HCT116 (cell line): ENCODE measurements around the gene DNAJC16. TPM values are rescaled to one million over a fixed set of nuclear protein-coding genes. Genes with fewer than 3 reads are reported as not detected.

Experiments
- ATAC-seq: fragments of 200-7000 bp; cut with Tn5 transposase; 2 replicates; pipeline ENCODE4 v1.9.1; 2020; ENCODE audit warnings: mild to moderate bottlenecking, moderate library complexity
- BruUV-seq: library from RNA; stranded (reverse); fragments of 400-500 nt; replicated peaks from 2 replicates; lab custom pipeline; 2021; lab: Mats Ljungman, UMichigan
- CTCF ChIA-PET: fragments of 300-600 bp; sonication (Branson Sonifier 250); formaldehyde crosslinking; loops from one replicate; lab custom pipeline; 2021; ENCODE audit warnings: antibody characterized with exemption; lab: Charles Lee
- POLR2A ChIA-PET: fragments of 300-600, 350-600 bp; sonication (Branson Sonifier 250); formaldehyde crosslinking; loops from one replicate; lab custom pipeline; 2021; ENCODE audit warnings: antibody characterized with exemption; lab: Charles Lee
- RAD21 ChIA-PET, 2 experiments: fragments of 300-600 bp; sonication (Branson Sonifier 250); formaldehyde crosslinking; loops; one replicate each; lab custom pipeline; 2023; ENCODE audit warnings: low total read pairs in 2 of 2; ENCODE audit not compliant: uncharacterized antibody in 2 of 2, unreplicated experiment in 2 of 2, low non-redundant PET in 1 of 2; lab: Charles Lee
- DNase-seq: peaks from one replicate; pipeline ENCODE4 v3.0.0-alpha.2; 2010; ENCODE audit warnings: low read depth, low spot score
- H2AFZ ChIP-seq: fragments of 200-600 bp; shearing (Covaris generic), sonication (generic); 2 replicates; pipeline ENCODE4 v1.6.1; 2017; ENCODE audit warnings: low read depth, mixed run types, mixed read lengths, antibody characterized with exemption, low read length; ENCODE audit not compliant: poor library complexity, severe bottlenecking
- H3K27ac ChIP-seq: 2 replicates; pipeline ENCODE4 v1.5.1; 2012; ENCODE audit warnings: low read depth, low read length
- H3K27me3 ChIP-seq: fragments of 200-600 bp; sonication (generic); 2 replicates; pipeline ENCODE4 v1.6.1; 2016; ENCODE audit warnings: mixed run types, low read length, mixed read lengths; ENCODE audit not compliant: insufficient read depth
- H3K36me3 ChIP-seq, 2 experiments: fragments of 200-500 bp in 1 of 2; fragments of 200-600 bp in 1 of 2; sonication (Bioruptor generic) in 1 of 2; sonication (generic) in 1 of 2; 2 replicates each; pipeline versions ENCODE4 v1.5.1 to v1.6.1; 2014 to 2016; ENCODE audit warnings: low read length in 2 of 2, inconsistent platforms in 1 of 2, mixed read lengths in 1 of 2, mixed run types in 1 of 2; ENCODE audit not compliant: insufficient read depth in 2 of 2, control insufficient read depth in 1 of 2
- H3K4me1 ChIP-seq, 2 experiments: fragments of 200-600 bp in 1 of 2; sonication (generic) in 1 of 2; 2 replicates each; pipeline versions ENCODE4 v1.5.1 to v1.6.1; 2012 to 2017; ENCODE audit warnings: low read length in 2 of 2, inconsistent platforms in 1 of 2, mild to moderate bottlenecking in 1 of 2, mixed read lengths in 1 of 2, mixed run types in 1 of 2, moderate library complexity in 1 of 2; ENCODE audit not compliant: insufficient read depth in 2 of 2, control insufficient read depth in 1 of 2
- H3K4me2 ChIP-seq: fragments of 200-600 bp; sonication (generic); 2 replicates; pipeline ENCODE4 v1.6.1; 2017; ENCODE audit warnings: mixed run types, low read length, mixed read lengths
- H3K4me3 ChIP-seq, 2 experiments: fragments of 200-600 bp in 1 of 2; sonication (generic) in 1 of 2; replicated peaks in 1 of 2; 2 replicates each; pipeline ENCODE4 v1.5.1; 2011 to 2016; ENCODE audit warnings: low read length in 2 of 2, control low read depth in 1 of 2, low read depth in 1 of 2, mild to moderate bottlenecking in 1 of 2, mixed read lengths in 1 of 2, mixed run types in 1 of 2
- H3K79me2 ChIP-seq: fragments of 200-600 bp; sonication (generic); 2 replicates; pipeline ENCODE4 v1.6.1; 2017; ENCODE audit warnings: mild to moderate bottlenecking, mixed run types, low read length, moderate library complexity, mixed read lengths; ENCODE audit not compliant: insufficient read depth
- H3K9ac ChIP-seq: fragments of 200-600 bp; sonication (generic); 2 replicates; pipeline ENCODE4 v1.6.1; 2016; ENCODE audit warnings: low read length, mixed read lengths
- H3K9me2 ChIP-seq: fragments of 200-600 bp; sonication (generic), shearing (Covaris generic); 2 replicates; pipeline ENCODE4 v1.6.1; 2017; ENCODE audit warnings: mixed run types, mild to moderate bottlenecking, moderate library complexity; ENCODE audit not compliant: insufficient read depth
- H3K9me3 ChIP-seq, 2 experiments: fragments of 200-500 bp in 1 of 2; fragments of 200-600 bp in 1 of 2; sonication (Bioruptor generic) in 1 of 2; sonication (generic) in 1 of 2; 2 replicates each; pipeline ENCODE4 v1.6.1; 2014 to 2017; ENCODE audit warnings: low read length in 2 of 2, mixed read lengths in 2 of 2, inconsistent platforms in 1 of 2, low read depth in 1 of 2, mild to moderate bottlenecking in 1 of 2, mixed run types in 1 of 2, moderate library complexity in 1 of 2; ENCODE audit not compliant: control insufficient read depth in 1 of 2, insufficient read depth in 1 of 2
- H4K20me1 ChIP-seq: fragments of 200-600 bp; sonication (generic), shearing (Covaris generic); 2 replicates; pipeline ENCODE4 v1.6.1; 2017; ENCODE audit warnings: mixed run types, mild to moderate bottlenecking, moderate library complexity; ENCODE audit not compliant: insufficient read depth
- CBX3 ChIP-seq: IDR thresholded peaks from 2 replicates; pipeline ENCODE4 v1.6.1; 2012; ENCODE audit warnings: low read depth
- CEBPB ChIP-seq: IDR thresholded peaks from 2 replicates; pipeline ENCODE4 v1.6.1; 2012; ENCODE audit warnings: low read depth
- EGR1 ChIP-seq: IDR thresholded peaks from 2 replicates; pipeline ENCODE4 v1.6.1; 2012; ENCODE audit warnings: low read depth
- EZH2 ChIP-seq: fragments of 200-600 bp; sonication (generic); IDR thresholded peaks from 2 replicates; pipeline ENCODE4 v1.6.1; 2017; ENCODE audit warnings: antibody characterized with exemption, mixed run types
- EZH2phosphoT487 ChIP-seq: fragments of 200-600 bp; IDR thresholded peaks from 2 replicates; pipeline ENCODE4 v1.6.1; 2018; ENCODE audit warnings: antibody characterized with exemption, borderline replicate concordance
- JUND ChIP-seq: IDR thresholded peaks from 2 replicates; pipeline ENCODE4 v1.6.1; 2012
- POLR2A ChIP-seq: IDR thresholded peaks from 2 replicates; pipeline ENCODE4 v1.7.0; 2011; ENCODE audit warnings: borderline replicate concordance; ENCODE audit not compliant: insufficient read depth, insufficient read length; ENCODE audit errors: extremely low read depth
- POLR2AphosphoS5 ChIP-seq: IDR thresholded peaks from 2 replicates; pipeline ENCODE4 v1.6.1; 2011; ENCODE audit warnings: mild to moderate bottlenecking, low read depth, low read length, moderate library complexity
- RAD21 ChIP-seq: IDR thresholded peaks from 2 replicates; pipeline ENCODE4 v1.6.1; 2012; ENCODE audit warnings: low read depth, mild to moderate bottlenecking
- SIN3A ChIP-seq: IDR thresholded peaks from 2 replicates; pipeline ENCODE4 v1.6.1; 2012; ENCODE audit warnings: low read depth
- TCF7L2 ChIP-seq: IDR thresholded peaks from 2 replicates; pipeline ENCODE4 v1.7.0; 2011; ENCODE audit warnings: borderline replicate concordance, inconsistent platforms; ENCODE audit not compliant: insufficient read depth, insufficient read length; ENCODE audit errors: extremely low read depth
- ZFX ChIP-seq: fragments of 450-650 bp; IDR thresholded peaks from 2 replicates; pipeline ENCODE4 v1.6.1; 2017
- intact Hi-C: fragments of 100-400 bp; cut with micrococcal nuclease; formaldehyde crosslinking; loops from 2 replicates; pipeline ENCODE4 v1.10.0; 2022
- total RNA-seq: library from RNA; stranded (reverse); gene quantifications from one replicate; pipeline ENCODE4 v1.2.1, GENCODE V29; 2021; ENCODE audit not compliant: unreplicated experiment
- TF ChIP-seq, protein P1 (sequence below): IDR thresholded peaks from 2 replicates; pipeline ENCODE4 v1.6.1; 2011; ENCODE audit warnings: mild to moderate bottlenecking, low read length, moderate library complexity; ENCODE audit not compliant: insufficient replicate concordance; ENCODE audit errors: extremely low read depth
- TF ChIP-seq, protein P2 (sequence below): IDR thresholded peaks from 2 replicates; pipeline ENCODE4 v1.6.1; 2012
- TF ChIP-seq, protein P3 (sequence below), 3 experiments: fragments of 200-600 bp in 1 of 3; sonication (generic) in 1 of 3; IDR thresholded peaks in 2 of 3; conservative IDR thresholded peaks in 1 of 3; 2 replicates each; pipeline ENCODE4 v1.5.1; 2012 to 2017; ENCODE audit warnings: low read depth in 2 of 3, low read length in 2 of 3, antibody characterized with exemption in 1 of 3, borderline replicate concordance in 1 of 3, control low read depth in 1 of 3, mild to moderate bottlenecking in 1 of 3, mixed read lengths in 1 of 3, mixed run types in 1 of 3, moderate library complexity in 1 of 3; ENCODE audit not compliant: insufficient read depth in 1 of 3

DNAJC16 gene
- total RNA-seq, 1 experiment from 2014 or later = 20.6 TPM

DNA sequence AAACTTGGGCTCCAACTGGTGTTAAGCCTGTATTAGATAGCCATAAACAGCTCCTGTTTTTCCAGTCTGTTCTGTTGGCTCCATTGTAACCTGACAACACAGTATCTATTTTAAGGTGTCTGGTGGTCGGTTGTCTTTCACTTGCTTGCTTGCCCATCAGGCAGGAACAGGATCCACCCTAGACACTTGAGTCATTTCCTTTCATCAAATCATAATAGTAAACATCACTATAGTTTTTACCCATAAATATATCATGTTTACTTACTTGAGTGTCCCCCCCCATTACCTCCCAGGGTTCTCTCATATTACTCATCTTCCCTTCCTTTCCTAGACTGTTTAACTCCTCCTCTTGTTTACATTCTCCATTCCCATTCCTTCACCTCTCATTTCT, 93.5 kb downstream of the DNAJC16 start (continued):
- TF ChIP-seq CBX3 = no peak

DNA sequence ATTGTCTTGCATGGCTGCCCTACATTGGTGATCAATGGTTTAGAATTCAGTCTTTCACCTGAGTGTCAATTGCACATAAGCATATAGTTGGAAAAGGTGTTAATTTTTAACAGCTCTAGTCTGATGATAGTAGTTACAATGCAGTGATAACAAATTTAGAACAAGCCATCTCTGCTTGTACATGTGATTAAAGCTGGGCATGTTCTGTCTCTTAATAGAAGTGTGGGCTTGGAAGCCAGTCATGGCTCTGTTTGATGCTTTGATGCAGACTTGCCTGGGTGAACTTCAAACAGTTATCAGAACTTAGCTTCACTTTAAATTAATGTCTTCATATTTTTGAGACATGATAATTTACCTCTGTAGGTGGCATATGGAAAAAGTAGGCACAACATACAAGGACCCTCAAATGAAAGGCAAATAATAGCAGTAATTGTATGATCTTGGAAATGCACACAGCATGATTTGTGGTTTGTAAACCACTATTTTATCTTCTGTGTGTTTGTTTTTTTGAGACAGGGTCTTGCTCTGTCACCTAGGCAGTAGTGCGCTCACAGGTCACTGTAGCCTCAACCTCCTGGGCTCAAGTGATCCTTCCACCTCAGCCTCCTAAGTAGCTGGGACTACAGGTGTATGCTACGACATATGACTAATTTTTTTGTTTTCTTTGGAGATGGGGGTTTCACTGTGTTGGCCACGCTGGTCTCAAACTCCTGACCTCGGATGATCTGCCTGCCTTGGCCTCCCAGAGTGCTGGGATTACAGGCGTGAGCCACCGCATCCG, 94.4 kb downstream of the DNAJC16 start:
- BruUV-seq = no TSS peak
- Histone ChIP-seq H3K9me2 (no peaks in the 10 kb centered on the region), H3K79me2 (peaks cover 87% of the 10 kb centered on the region), H3K36me3 (peaks cover 0 to 13% of the 10 kb centered on the region in 2 experiments; a peak in 1 of 4 replicates), H2AFZ (no peak overlapping the region), H3K27me3 (no peaks in the 10 kb centered on the region), H3K9me3 (no peaks in the 10 kb centered on the region), H3K4me3 (no peak overlapping the region), H4K20me1 (peaks cover 8% of the 10 kb centered on the region; the same call in 1 of the 2 replicates), H3K4me2 (no peak overlapping the region), H3K9ac (no peak overlapping the region), H3K4me1 (peaks cover 8 to 33% of the 10 kb centered on the region in 2 experiments), H3K27ac (no peak overlapping the region)
- POLR2A ChIA-PET = no interaction called here
- ATAC-seq (no peak), DNase-seq (no peak)
- intact Hi-C loops = no loop called here
- RAD21 ChIA-PET = no interaction called here
- TF ChIP-seq POLR2AphosphoS5 (no peak), CEBPB (no peak), RAD21 (no peak), EGR1 (no peak), EZH2phosphoT487 (no peak), JUND (no peak), TCF7L2 (no peak), SIN3A (no peak), EZH2 (no peak), POLR2A (no peak), ZFX (no peak)
- TF ChIP-seq, protein P1, sequence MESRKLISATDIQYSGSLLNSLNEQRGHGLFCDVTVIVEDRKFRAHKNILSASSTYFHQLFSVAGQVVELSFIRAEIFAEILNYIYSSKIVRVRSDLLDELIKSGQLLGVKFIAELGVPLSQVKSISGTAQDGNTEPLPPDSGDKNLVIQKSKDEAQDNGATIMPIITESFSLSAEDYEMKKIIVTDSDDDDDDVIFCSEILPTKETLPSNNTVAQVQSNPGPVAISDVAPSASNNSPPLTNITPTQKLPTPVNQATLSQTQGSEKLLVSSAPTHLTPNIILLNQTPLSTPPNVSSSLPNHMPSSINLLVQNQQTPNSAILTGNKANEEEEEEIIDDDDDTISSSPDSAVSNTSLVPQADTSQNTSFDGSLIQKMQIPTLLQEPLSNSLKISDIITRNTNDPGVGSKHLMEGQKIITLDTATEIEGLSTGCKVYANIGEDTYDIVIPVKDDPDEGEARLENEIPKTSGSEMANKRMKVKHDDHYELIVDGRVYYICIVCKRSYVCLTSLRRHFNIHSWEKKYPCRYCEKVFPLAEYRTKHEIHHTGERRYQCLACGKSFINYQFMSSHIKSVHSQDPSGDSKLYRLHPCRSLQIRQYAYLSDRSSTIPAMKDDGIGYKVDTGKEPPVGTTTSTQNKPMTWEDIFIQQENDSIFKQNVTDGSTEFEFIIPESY = no peak
- TF ChIP-seq, protein P2, sequence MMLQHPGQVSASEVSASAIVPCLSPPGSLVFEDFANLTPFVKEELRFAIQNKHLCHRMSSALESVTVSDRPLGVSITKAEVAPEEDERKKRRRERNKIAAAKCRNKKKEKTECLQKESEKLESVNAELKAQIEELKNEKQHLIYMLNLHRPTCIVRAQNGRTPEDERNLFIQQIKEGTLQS = no peak
- TF ChIP-seq, protein P3, sequence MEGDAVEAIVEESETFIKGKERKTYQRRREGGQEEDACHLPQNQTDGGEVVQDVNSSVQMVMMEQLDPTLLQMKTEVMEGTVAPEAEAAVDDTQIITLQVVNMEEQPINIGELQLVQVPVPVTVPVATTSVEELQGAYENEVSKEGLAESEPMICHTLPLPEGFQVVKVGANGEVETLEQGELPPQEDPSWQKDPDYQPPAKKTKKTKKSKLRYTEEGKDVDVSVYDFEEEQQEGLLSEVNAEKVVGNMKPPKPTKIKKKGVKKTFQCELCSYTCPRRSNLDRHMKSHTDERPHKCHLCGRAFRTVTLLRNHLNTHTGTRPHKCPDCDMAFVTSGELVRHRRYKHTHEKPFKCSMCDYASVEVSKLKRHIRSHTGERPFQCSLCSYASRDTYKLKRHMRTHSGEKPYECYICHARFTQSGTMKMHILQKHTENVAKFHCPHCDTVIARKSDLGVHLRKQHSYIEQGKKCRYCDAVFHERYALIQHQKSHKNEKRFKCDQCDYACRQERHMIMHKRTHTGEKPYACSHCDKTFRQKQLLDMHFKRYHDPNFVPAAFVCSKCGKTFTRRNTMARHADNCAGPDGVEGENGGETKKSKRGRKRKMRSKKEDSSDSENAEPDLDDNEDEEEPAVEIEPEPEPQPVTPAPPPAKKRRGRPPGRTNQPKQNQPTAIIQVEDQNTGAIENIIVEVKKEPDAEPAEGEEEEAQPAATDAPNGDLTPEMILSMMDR (IDR thresholded peaks at IDR 0.05 in 2 of 3, conservative IDR thresholded peaks at IDR 0.05 in 1 of 3; ENCODE audit: borderline replicate concordance in 1 of 3, insufficient read depth in 1 of 3, low read depth in 2 of 3, low read length in 2 of 3) = no peak
- TF ChIP-seq, all 23 proteins: peak for 0
- CTCF ChIA-PET = no interaction called here
